Stimulated activated CD4-positive, alpha-beta T cell treated with anti-CD3 and anti-CD28 coated beads, Interleukin-15, amount 100 ng/mL, for 1 hour (primary cell): ENCODE measurements around the gene RAB27B.
"Not testable (repeated sequence)": the region's sequence is repeated elsewhere in the genome, so short reads cannot be mapped to it uniquely, and the experiment has no call there.

ENCODE experiments used
- DNase-seq, 2 donors: peaks; one replicate each; pipeline ENCODE4 v3.0.0-alpha.2; 2020; ENCODE audit warnings: low read depth in 1 of 2, low spot score in 1 of 2

RAB27B gene

DNA sequence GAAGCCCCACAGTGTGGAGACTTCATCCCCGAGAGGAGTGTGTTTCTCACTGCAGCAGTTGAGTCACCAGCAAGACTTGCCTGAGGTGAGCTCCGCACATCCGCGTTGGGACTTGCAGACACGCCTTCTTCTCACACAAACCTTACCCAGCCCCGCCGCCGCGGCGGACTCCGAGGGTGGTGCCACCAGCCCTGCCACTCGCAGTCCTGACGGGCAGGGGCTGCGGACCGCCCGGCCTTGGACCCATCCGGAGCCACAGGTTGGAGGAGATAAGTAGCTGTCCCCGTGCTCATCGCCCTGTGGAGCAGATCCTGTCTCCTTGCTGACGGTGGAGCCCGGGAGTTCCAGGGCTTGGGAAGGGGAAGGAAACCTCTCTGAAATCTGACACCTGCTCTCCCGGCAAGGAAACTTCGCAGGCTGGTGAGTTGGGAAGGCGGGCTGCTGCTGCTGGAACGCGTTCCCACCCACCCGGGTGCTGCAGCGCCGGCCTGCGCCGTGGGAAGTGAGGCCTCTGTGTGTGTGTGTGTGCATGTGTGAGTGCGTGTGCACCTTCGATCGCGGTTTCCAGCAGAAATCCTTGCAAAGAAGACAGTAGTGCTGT, at the start of gene RAB27B:
TSS of gene RAB27B (plus strand) at position 197 of the 601 bp plus-strand sequence. CDS start 49,109 bp downstream, outside the sequence.
- peak; percentile 33 to 54 for DNase-seq

DNA sequence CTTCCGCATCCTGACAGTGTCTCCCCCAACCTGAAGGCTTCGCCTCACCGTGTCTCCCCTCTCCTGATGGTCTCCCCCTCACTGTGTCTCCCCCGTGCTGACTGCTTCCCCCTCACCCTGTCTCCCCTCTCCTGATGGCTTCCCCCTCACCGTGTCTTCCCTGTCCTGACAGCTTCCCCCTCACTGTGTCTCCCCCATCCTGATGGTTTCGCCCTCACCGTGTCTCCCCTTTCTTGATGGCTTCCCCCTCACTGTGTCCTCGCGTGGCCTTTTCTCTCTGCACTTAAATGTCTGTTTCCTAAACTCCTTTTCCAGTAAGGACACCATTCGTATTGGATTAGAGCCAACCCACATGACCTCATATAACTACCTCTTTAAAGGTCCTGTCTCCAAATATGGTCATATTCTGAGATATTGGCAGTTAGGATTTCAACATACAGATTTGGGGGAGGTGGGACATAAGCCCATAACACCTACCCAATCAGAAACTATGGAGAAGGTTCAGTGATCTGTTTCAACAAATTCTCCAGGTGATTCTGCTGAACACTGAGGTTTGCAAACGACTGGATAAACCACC, 47.9 kb upstream of the RAB27B start:
- DNase-seq = no peak

GRCh38 chr18:54780970-54781369, 47.3 kb upstream of the RAB27B start:
- no peak for DNase-seq

DNA sequence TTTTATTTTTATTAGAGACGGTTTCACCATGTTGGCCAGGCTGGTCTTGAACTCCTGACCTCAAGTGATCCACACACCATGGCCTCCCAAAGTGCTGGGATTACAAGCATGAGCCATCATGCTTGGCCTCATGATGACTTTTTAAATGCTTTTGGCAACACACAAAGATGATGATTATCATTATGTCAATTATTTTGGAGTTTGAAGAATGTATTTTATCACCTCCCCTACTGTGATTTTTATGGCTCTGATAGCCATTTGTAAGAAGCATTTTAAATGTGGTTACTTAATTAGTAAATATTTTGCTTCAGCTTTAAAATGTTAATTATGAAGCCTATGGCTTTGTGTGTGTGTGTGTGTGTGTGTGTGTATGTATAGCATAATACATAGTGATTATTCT, 45.1 kb upstream of the RAB27B start:
- no peak for DNase-seq

- no peak for DNase-seq
Measured at GRCh38 chr18:54786206-54786605, 42.1 kb upstream of the RAB27B start.

GRCh38 chr18:54787121-54787520, 41.2 kb upstream of the RAB27B start:
- DNase-seq = no peak

GRCh38 chr18:54787616-54788015, 40.7 kb upstream of the RAB27B start:
- DNase-seq = no peak

DNA sequence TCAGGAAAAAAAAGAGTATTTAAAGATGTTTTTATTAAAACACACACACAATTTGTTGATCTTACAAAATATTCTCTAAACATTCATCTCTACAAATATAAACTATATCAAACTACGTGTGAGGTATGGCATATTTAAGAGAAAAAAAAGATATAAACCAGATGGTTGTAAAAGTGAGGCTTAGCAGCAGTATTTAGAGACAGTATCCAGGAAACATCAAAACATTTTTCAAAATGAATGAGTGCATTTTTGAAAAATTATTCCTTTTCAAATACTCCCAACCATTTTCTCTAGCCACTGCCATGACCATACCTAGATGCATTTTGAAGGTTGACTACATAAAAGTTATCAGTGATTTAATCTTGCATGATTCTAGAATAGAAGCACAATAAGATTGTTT, 38.2 kb upstream of the RAB27B start:
- DNase-seq = no peak

- no peak for DNase-seq
Measured at GRCh38 chr18:54791657-54792056, 36.6 kb upstream of the RAB27B start.

DNA sequence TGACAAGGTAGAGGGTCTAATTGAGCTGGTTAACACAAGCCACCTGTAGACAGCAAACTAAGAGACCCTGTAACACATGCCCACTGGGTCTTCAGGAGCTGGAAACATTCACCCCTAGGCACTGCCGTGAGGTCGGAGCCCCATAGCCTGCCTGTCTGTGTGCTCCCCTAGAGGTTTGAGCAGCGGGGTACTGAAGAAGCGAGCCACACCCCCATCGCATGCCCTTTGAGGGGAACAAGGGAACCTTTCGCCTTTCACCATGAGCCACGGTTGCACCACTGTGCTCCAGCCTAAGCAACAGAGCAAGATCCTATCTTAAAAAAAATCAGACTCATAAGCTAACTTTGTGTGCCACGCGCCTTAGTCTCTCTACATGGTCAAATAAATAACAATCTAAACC, 36.2 kb upstream of the RAB27B start:
- DNase-seq = no peak

GRCh38 chr18:54794823-54795222, 33.5 kb upstream of the RAB27B start:
- no peak for DNase-seq

- DNase-seq = no peak
Measured at GRCh38 chr18:54798186-54798585, 30.1 kb upstream of the RAB27B start.

DNA sequence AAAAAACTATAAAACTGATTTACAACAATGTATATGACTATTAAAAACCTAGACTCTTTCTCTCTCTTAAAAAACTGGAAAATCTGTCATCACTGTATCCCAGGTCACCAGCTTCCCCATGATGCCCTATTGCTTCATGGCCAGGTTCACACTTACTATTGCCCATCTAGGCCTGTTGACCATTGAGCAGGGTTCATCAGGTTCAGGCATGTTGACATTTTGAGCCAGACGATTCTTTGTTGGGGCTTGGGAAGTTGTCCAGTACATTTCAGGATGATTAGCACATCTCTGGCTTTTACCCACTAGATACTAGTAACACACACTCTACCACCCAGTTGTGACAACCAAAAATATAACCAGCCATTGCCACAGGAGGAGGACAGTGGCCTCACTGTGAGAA, 26.9 kb upstream of the RAB27B start:
- no peak for DNase-seq

- no peak for DNase-seq
Measured at GRCh38 chr18:54802178-54802577, 26.1 kb upstream of the RAB27B start.

DNA sequence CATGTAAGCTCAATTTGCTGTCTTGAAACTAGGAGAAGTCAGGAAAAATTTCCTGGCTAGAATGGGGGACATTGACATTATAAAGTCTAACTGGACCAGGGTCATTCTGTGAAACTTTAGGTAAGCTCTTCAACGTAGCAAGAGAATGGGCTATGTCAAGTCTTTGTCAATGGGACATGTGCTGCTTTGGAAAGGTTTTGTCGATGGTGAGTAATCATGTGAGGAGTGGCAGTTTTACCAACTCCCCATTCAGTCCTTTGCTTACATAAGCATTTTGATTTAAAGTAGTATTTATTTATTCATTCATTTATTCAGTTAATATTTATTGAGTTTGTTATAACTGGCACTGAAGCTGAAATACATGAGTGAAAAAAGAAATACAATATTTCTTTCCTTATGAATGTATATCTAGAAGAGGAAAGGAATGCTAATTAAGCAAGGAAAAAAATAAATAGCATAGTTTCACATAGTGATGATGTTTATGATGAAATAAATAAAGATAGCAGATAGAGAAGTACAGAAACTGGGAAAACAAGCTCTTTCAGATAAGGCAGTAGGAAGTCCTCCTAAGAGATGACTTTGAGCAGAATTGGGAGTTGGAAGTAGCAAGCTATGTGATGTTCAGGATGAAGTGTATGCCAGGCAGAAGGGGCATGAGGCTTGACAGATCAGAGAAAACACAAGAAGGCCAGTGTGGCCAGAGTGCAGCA, 25.4 kb upstream of the RAB27B start:
- DNase-seq = no peak

- no peak for DNase-seq
Measured at GRCh38 chr18:54805571-54806334, 22.5 kb upstream of the RAB27B start.

- no peak for DNase-seq
Measured at GRCh38 chr18:54806526-54806925, 21.8 kb upstream of the RAB27B start.

- no peak for DNase-seq
Measured at GRCh38 chr18:54807303-54807702, 21.0 kb upstream of the RAB27B start.

DNA sequence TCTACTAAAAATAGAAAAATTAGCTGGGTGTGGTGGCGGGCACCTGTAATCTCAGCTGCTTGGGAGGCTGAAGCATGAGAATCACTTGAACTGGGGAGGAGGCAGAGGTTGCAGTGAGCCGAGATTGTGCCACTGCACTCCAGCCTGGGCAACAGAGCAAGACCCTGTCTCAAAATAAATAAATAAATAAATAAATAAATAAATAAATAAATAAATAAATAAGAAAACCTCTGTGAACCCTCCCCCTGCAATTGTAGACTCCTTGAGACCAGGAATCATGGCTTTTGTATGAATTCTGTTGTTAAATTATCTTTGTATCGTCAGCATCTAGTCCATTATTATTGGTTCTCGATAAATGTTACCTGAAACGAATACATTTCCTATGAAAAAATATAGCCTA, 17.6 kb upstream of the RAB27B start:
- not testable (repeated sequence) for DNase-seq

DNA sequence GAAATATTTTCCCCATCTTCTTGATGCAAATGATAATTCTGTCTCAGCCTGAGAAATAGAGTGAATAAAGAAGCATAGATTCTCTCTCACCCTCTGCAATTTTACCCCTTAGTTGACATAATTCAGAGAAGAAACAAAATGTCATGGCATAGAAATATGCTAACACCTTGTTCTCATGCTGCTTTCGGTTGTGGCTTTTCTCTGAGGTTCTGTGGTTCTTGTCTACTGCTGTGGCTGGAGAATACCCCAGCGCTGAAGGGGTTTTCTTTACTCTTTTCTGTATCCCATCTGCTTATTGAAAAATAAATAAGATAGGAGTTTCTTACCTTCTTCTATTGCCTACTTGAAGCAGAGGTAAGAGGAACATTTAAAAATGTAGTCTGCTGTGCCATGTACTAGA, 15.4 kb upstream of the RAB27B start:
- no peak for DNase-seq

- no peak for DNase-seq
Measured at GRCh38 chr18:54813305-54813704, 15.0 kb upstream of the RAB27B start.
